Subcutaneous abdominal adipose tissue (tissue), 5 donors: Measurements from ENCODE around the gene HCAR3.
"Not testable (repeated sequence)": the region's sequence is repeated elsewhere in the genome, so short reads cannot be mapped to it uniquely, and the experiment has no call there.

ENCODE experiments used
- H3K27ac ChIP-seq: one replicate; pipeline ENCODE4 v1.7.0; 2013; ENCODE audit warnings: low read depth, mild to moderate bottlenecking, inconsistent platforms, low read length, moderate library complexity
- H3K27me3 ChIP-seq, 5 donors: one replicate each; pipeline ENCODE4 v1.7.0; 2013; ENCODE audit warnings: low read length in 5 of 5, inconsistent platforms in 1 of 5; ENCODE audit not compliant: control insufficient read depth in 5 of 5, insufficient read depth in 4 of 5
- H3K36me3 ChIP-seq, 5 donors: one replicate each; pipeline ENCODE4 v1.7.0; 2013; ENCODE audit warnings: low read length in 5 of 5; ENCODE audit not compliant: control insufficient read depth in 5 of 5, insufficient read depth in 5 of 5
- H3K4me1 ChIP-seq, 5 donors: one replicate each; pipeline ENCODE4 v1.7.0; 2013; ENCODE audit warnings: low read length in 5 of 5, mild to moderate bottlenecking in 3 of 5, moderate library complexity in 1 of 5; ENCODE audit not compliant: control insufficient read depth in 5 of 5, insufficient read depth in 5 of 5
- H3K4me3 ChIP-seq, 5 donors: one replicate each; pipeline ENCODE4 v1.7.0; 2013; ENCODE audit warnings: low read length in 5 of 5, low read depth in 1 of 5
- H3K9ac ChIP-seq, 5 donors: one replicate each; pipeline ENCODE4 v1.7.0; 2013; ENCODE audit warnings: low read length in 5 of 5, mild to moderate bottlenecking in 4 of 5, moderate library complexity in 3 of 5
- H3K9me3 ChIP-seq, 5 donors: one replicate each; pipeline ENCODE4 v1.7.0; 2013; ENCODE audit warnings: low read length in 5 of 5; ENCODE audit not compliant: control insufficient read depth in 5 of 5
- donor health status: healthy.
- donor health status: healthy.
- donor health status: healthy.
- donor health status: healthy.
- donor health status: healthy.

The HCAR3 gene

DNA sequence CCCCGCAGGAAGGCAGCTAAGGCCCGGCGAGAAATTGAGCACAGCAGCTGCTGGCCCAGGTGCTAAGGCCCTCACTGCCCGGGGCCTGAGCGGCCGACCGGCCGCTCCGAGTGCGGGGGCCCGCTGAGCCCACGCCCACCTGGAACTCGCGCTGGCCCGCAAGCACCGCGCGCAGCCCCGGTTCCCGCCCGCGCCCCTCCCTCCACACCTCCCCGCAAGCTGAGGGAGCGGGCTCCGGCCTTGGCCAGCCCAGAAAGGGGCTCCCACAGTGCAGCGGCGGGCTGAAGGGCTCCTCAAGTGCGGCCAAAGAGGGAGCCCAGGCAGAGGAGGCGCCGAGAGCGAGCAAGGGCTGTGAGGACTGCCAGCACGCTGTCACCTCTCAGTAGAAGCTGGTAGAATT, 39.8 kb downstream of the HCAR3 start:
- not testable (repeated sequence) for H3K4me3 ChIP-seq, H3K9me3 ChIP-seq, H3K27me3 ChIP-seq, H3K9ac ChIP-seq, H3K27ac ChIP-seq, H3K36me3 ChIP-seq
- H3K4me1 ChIP-seq: peaks cover 0 to 33% (median 22%) of the 10 kb centered on the region in 5 donors

DNA sequence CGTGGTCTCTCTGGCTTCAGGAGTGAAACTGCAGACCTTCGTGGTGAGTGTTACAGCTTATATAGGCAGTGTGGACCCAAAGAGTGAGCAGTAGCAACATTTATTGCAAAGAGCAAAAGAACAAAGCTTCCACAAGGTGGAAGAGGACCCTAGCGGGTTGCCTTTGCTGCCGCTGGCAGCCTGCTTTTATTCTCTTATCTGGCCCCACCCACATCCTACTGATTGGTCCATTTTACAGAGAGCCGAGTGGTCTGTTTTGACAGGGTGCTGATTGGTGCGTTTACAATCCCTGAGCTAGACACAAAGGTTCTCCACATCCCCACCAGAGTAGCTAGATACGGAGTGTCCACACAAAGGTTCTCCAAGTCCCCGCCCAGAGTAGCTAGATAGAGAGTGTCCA, 40.6 kb downstream of the HCAR3 start:
- peaks cover 0 to 27% (median 19%) of the 10 kb centered on the region in 5 donors for H3K4me1 ChIP-seq
- H3K9ac ChIP-seq, H3K27ac ChIP-seq, H3K27me3 ChIP-seq, H3K36me3 ChIP-seq, H3K9me3 ChIP-seq, H3K4me3 ChIP-seq: not testable (repeated sequence)

DNA sequence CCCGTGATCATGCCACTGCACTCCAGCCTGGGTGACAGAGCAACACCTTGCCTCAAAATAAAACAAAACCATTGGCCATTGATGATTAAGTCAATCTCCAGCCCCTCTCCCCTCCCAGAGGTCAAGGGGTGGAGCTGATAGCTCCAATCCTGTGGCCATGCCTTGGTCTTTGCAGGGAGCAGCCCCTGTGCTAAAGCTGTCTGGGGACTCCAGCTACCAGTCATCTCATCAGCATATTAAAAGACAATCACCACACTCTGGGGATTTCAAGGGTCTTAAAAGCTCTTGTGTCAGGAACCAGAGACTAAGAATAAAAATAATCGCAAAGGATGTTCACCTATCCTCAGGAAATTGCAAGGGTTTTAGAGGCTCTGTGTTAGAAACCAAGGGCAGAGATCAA, 44.1 kb downstream of the HCAR3 start:
- Histone ChIP-seq H3K36me3 (no peaks in the 10 kb centered on the region), H3K27ac (no peak overlapping the region), H3K4me3 (no peak overlapping the region), H3K4me1 (peaks cover 0 to 17% (median 14%) of the 10 kb centered on the region in 5 donors), H3K27me3 (no peaks in the 10 kb centered on the region), H3K9ac (no peak overlapping the region), H3K9me3 (no peaks in the 10 kb centered on the region)

DNA sequence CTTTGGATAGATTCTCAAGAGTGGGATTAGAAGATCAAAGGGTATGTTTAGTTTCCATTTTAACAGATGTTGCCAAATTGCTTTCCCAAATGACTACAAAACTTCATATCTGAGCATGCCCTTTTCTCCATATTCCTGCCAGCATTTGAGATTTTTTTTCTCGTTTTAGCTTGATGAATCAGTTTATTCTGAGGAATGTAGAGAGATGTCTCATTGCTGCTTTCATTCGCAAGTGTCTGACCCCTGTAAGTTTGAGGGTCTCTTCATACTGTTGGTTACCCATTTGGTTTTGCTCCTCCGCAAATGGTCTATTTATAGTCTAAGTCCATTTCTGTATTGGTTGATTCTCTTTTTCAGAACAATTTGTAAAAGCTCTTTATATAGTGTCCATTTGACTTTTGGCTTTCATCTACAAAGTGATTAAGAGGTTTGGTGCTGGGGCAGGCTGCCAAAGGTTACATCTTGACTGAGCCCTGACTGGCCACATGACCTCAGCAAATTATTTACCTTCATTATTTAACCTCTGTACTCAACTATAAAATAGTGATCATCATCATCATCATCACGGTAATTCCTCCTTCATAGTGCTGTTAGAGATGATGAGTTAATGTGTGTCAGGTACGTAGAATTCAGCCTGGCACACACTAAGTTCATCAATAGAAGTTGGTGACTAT, 47.1 kb downstream of the HCAR3 start:
- Histone ChIP-seq H3K4me1 (peaks cover 0 to 11% (median 9%) of the 10 kb centered on the region in 5 donors), H3K36me3 (no peaks in the 10 kb centered on the region), H3K27ac (peak overlapping the region; percentile 95), H3K9ac (peak overlapping the region in 2 of 5 donors; percentile 27 to 50), H3K4me3 (no peak overlapping the region), H3K27me3 (no peaks in the 10 kb centered on the region), H3K9me3 (no peaks in the 10 kb centered on the region)

DNA sequence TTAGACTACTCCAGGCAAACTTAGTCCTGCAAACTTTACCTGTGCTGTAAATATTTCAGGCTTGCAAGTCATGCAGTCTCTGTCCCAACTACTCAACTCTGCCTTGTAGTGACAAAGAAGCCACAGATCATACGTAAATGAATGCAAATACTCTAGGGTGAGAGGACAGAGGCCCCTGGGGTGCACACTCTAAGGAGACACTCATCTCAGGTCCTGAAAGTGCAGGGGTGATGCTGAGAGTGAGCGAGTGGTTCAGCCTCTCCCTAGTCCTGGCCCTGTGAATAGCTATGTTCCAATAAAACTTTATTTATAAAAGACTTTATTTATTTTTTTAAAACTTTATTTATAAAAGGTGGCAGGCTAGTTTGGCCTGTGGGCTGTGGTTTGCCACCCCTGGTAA, 48.3 kb downstream of the HCAR3 start:
- no peak overlapping the region for H3K9ac ChIP-seq
- no peaks in the 10 kb centered on the region for H3K36me3 ChIP-seq
- no peak overlapping the region for H3K27ac ChIP-seq

DNA sequence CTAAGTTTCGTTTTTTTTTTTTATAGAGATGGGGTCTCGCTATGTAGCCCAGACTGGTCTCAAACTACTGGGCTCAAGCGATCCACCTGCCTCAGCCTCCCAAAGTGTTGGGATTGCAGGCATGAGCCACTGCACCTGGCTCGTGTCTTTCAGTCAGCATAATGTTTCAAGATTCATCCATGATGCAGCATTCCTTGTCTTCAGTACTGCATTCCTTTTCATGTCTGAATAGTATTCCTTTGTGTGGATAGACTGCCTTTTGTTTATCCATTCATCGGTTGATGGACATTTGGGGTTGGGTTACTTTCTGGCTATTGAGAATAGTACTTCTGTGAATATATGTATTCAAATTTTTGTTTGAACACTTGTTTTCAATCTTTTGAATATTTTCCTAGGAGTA, 50.9 kb downstream of the HCAR3 start:
- no peaks in the 10 kb centered on the region for H3K9me3 ChIP-seq
- no peak overlapping the region for H3K9ac ChIP-seq
- no peaks in the 10 kb centered on the region for H3K27me3 ChIP-seq
- H3K27ac ChIP-seq: no peak overlapping the region
- no peaks in the 10 kb centered on the region for H3K36me3 ChIP-seq
- H3K4me1 ChIP-seq: peaks cover 0 to 11% (median 9%) of the 10 kb centered on the region in 5 donors
- H3K4me3 ChIP-seq: no peak overlapping the region

More for the DNA sequence above, 48.3 kb downstream of the HCAR3 start:
- Histone ChIP-seq H3K27me3 (no peaks in the 10 kb centered on the region), H3K9me3 (no peaks in the 10 kb centered on the region), H3K4me3 (no peak overlapping the region), H3K4me1 (peaks cover 0 to 11% (median 9%) of the 10 kb centered on the region in 5 donors)

DNA sequence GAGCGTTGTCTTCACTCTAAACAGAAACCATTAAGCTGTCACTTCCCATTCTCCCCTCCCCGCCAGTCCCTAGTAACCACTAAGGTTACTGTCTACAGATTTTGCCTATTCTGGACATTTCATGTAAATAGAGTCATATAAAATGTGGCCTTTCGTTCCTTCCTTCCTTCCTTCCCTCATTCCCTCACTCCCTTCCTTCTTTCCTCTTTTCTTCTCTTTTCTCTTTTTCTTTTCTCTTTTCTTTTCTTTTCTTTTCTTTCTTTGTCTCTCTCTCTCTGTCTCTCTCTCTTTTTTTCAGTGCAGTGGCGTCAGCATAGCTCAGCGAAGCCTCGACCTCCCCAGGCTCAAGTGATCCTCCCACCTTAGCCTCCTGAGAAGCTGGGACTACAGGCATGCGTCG, 51.3 kb downstream of the HCAR3 start:
- Histone ChIP-seq H3K9me3 (no peaks in the 10 kb centered on the region), H3K4me1 (peaks cover 0 to 11% (median 9%) of the 10 kb centered on the region in 5 donors), H3K36me3 (no peaks in the 10 kb centered on the region), H3K27ac (no peak overlapping the region), H3K9ac (no peak overlapping the region), H3K4me3 (no peak overlapping the region), H3K27me3 (no peaks in the 10 kb centered on the region)
